K562 (cell line): ENCODE measurements around the gene MYOM1.

Source experiments
- EP300 ChIP-seq: IDR thresholded peaks from 2 replicates; pipeline ENCODE4 v1.6.1; 2012; ENCODE audit warnings: low read length, improper control_type of control experiment
- NFE2L1 ChIP-seq: fragments of 450-650 bp; IDR thresholded peaks from 2 replicates; pipeline ENCODE4 v1.6.1; 2016; ENCODE audit warnings: missing genetic modification characterization, low read depth, mild to moderate bottlenecking, missing compliant biosample characterization, moderate library complexity, borderline replicate concordance
- PHB2 ChIP-seq: fragments of 450-650 bp; IDR thresholded peaks from 2 replicates; pipeline ENCODE4 v1.6.1; 2017; ENCODE audit warnings: low read depth
- POLR2AphosphoS5 ChIP-seq: IDR thresholded peaks from 2 replicates; pipeline ENCODE4 v1.6.1; 2011; ENCODE audit warnings: mild to moderate bottlenecking, low read depth, low read length, moderate library complexity; ENCODE audit not compliant: control insufficient read depth, insufficient read depth
- RFX5 ChIP-seq: IDR thresholded peaks from 2 replicates; pipeline ENCODE4 v1.6.1; 2011; ENCODE audit warnings: low read depth, mild to moderate bottlenecking, improper control_type of control experiment, low read length
- TCF7 ChIP-seq: sonication (generic); IDR thresholded peaks from 2 replicates; pipeline ENCODE4 v1.6.1; 2016; ENCODE audit warnings: antibody characterized with exemption, borderline replicate concordance
- ZNF551 ChIP-seq: fragments of 250-450 bp; sonication (Bioruptor Pico); IDR thresholded peaks from 2 replicates; pipeline ENCODE4 v1.5.0; 2021; ENCODE audit warnings: mild to moderate bottlenecking, moderate library complexity
- TF ChIP-seq, protein P1 (sequence below), 3 experiments: IDR thresholded peaks in 2 of 3; conservative IDR thresholded peaks in 1 of 3; 2 replicates each; pipeline ENCODE4 v1.5.1; 2011 to 2012; ENCODE audit warnings: low read length in 3 of 3, mild to moderate bottlenecking in 3 of 3, control low read depth in 2 of 3, improper control_type of control experiment in 1 of 3, inconsistent platforms in 1 of 3, low read depth in 1 of 3, mixed read lengths in 1 of 3, moderate library complexity in 1 of 3; ENCODE audit not compliant: insufficient read depth in 2 of 3

DNA sequence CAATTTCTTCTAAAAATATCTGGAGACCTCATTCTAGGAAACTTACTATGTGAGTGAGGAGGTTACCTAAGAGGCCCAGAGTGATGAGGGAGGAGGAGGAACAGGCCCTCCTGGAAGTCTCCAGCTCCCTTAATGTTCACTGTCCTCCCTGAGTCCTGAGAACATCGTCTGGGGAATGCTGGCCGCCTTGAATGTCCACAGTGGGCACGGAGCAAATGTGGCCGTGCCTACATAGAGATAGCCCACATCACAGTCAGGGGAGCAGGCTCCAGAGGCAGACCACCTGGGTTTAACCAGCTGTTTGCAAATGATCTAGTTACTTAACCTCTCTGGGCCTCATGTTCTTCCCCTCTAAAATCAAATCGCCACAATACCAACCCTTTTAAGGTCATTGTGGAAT, 123.8 kb downstream of the MYOM1 start:
- TF ChIP-seq TCF7 (no peak), EP300 (no peak), NFE2L1 (tag) (no peak), POLR2AphosphoS5 (no peak), ZNF551 (no peak), PHB2 (no peak), RFX5 (no peak)
- TF ChIP-seq, protein P1, sequence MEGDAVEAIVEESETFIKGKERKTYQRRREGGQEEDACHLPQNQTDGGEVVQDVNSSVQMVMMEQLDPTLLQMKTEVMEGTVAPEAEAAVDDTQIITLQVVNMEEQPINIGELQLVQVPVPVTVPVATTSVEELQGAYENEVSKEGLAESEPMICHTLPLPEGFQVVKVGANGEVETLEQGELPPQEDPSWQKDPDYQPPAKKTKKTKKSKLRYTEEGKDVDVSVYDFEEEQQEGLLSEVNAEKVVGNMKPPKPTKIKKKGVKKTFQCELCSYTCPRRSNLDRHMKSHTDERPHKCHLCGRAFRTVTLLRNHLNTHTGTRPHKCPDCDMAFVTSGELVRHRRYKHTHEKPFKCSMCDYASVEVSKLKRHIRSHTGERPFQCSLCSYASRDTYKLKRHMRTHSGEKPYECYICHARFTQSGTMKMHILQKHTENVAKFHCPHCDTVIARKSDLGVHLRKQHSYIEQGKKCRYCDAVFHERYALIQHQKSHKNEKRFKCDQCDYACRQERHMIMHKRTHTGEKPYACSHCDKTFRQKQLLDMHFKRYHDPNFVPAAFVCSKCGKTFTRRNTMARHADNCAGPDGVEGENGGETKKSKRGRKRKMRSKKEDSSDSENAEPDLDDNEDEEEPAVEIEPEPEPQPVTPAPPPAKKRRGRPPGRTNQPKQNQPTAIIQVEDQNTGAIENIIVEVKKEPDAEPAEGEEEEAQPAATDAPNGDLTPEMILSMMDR (IDR thresholded peaks at IDR 0.05 in 2 of 3, conservative IDR thresholded peaks at IDR 0.05 in 1 of 3; ENCODE audit: insufficient read depth in 2 of 3, low read depth in 1 of 3, low read length in 3 of 3) = no peak
